Endometrium (tissue), 2 donors: ENCODE measurements around the gene TIMM23.
"Not testable (repeated sequence)": the region's sequence is repeated elsewhere in the genome, so short reads cannot be mapped to it uniquely, and the experiment has no call there.

Experiments used
- FAIRE-seq: peaks from 2 replicates; lab custom pipeline; 2012; peaks lifted over from hg19 to GRCh38; lab: Jason Lieb, UNC
- donor health status: control.
- donor health status: control.

TIMM23 gene

DNA sequence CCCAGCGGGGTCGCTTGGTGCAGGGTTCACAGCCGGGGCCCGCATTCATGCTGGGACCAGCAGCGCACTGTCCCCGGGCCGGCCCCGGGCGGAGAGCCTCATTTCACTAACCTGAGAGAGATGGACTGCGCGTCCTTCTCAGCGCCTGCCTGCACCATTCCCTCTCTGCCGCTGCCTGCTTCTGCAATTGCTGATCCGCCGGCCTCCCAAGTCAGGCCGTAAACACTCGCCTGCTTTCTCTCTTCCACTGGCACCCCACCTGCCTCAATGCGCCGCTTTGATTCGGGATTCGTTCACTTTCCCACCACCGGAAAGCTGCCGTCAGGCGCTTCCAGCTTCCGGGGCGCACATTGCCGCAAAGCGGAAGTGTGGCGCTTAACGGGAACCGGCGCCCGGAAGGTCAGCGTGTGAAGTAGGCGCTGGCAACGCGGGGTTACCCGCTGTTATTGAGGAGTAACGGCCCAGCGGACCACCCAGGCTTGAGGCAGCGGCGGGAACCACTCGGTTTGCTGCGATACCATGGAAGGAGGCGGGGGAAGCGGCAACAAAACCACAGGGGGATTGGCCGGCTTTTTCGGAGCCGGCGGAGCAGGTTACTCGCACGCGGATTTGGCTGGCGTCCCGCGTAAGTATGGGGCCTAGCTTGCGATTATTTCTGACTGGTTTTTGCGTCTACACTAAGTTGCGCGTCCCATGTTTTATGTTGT lies at the start of gene TIMM23:
TIMM23 (plus strand) TSS at position 384 of the 707 bp plus-strand sequence; CDS start at position 520, 136 bp downstream.
- not testable (repeated sequence) for FAIRE-seq

- FAIRE-seq, result peak; percentile 4
These were observed 45.5 kb upstream of the TIMM23 start for GRCh38 chr10:45926790-45927189.

DNA sequence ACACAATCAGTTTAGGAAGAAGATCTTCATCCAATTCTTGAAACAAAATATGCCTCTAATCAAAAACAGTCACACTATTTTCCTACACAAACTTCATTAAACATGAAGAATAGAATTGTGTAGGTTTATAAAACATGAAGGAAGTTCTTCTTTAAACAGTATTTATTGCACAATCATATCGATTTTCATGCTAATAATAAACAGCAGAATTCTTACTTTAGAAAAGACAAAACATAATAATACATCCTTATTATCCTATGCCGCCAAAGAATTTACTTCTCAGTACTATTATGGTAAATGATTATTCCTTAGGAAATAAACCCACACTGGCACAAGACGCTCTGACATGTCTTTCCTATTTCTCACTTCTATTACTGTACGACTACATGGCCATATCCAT lies 41.0 kb upstream of the TIMM23 start:
- not testable (repeated sequence) for FAIRE-seq

DNA sequence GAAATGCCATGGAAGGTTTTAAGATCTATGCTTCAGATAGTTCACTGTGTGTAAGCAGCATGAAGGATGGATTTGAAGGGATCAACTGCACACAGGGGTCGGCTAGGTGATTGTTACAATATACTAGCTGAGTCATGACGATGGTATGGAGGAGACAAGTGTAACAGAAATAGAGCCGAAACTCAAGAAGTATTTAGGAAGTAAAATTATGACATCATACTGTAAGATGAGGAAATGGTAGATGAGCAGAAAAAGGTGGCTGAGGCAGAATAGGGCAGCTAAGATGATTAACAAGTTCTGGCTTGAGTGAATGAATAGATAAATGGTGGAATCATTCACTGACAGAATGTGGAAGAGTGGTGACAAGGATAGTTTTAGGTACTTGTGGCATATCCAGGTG lies 37.5 kb upstream of the TIMM23 start:
- not testable (repeated sequence) for FAIRE-seq

GRCh38 chr10:45939176-45939697 lies 33.1 kb upstream of the TIMM23 start:
- FAIRE-seq, result not testable (repeated sequence)

GRCh38 chr10:45941196-45941595 lies 31.1 kb upstream of the TIMM23 start:
- not testable (repeated sequence) for FAIRE-seq

- not testable (repeated sequence) for FAIRE-seq
These were observed 26.8 kb upstream of the TIMM23 start for GRCh38 chr10:45945476-45945875.

GRCh38 chr10:45947363-45947762 lies 24.9 kb upstream of the TIMM23 start:
- FAIRE-seq, result not testable (repeated sequence)

GRCh38 chr10:45948801-45949200 lies 23.5 kb upstream of the TIMM23 start:
- FAIRE-seq, result not testable (repeated sequence)

- not testable (repeated sequence) for FAIRE-seq
These were observed 17.9 kb upstream of the TIMM23 start for GRCh38 chr10:45954367-45954766.

- FAIRE-seq, result not testable (repeated sequence)
These were observed 15.7 kb upstream of the TIMM23 start for GRCh38 chr10:45956634-45957033.

GRCh38 chr10:45957928-45958327 lies 14.4 kb upstream of the TIMM23 start:
- FAIRE-seq, result not testable (repeated sequence)

GRCh38 chr10:45962686-45963452 lies 9.4 kb upstream of the TIMM23 start:
- FAIRE-seq, result not testable (repeated sequence)

DNA sequence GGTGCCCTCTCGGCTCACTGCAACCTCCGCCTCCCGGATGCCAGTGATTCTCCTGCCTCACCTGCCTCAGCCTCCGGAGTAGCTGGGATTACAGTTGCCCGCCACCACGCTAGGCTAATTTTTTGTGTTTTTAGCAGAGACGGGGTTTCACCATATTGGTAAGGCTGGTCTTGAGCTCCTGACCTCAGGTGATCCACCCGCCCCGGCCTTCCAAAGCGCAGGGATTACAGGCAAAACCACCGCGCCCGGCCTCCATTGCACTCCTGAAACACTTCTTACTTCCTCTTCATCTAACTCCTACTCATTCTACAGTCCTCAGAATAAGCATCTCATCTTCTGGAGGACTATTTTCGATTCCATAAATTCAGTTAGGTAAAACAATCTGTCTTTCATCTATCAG lies 1.3 kb upstream of the TIMM23 start:
- FAIRE-seq, result not testable (repeated sequence)

- FAIRE-seq, result not testable (repeated sequence)
These were observed 565 bp upstream of the TIMM23 start for GRCh38 chr10:45971742-45972105.

- not testable (repeated sequence) for FAIRE-seq
These were observed 502 bp downstream of the TIMM23 start for GRCh38 chr10:45972813-45973169.

GRCh38 chr10:45974041-45974440 lies 1.8 kb downstream of the TIMM23 start:
- FAIRE-seq, result not testable (repeated sequence)

DNA sequence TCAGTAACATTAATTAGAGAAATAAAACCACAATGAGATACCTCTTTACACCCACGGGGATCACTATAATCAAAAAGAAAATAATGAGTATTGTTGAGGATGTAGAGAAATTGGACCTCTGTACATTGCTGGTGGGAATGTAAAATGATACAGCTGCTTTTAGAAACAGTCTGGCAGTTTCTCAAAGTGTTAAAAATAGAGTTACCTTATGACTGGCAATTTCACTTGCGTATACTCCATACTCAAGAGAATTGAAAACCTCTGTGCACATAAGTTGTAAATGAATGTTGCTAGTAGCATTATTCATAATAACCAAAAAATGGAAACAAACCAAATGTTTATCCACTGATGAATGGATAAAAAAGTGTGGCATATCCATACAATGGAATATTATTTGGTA lies 6.3 kb downstream of the TIMM23 start:
- not testable (repeated sequence) for FAIRE-seq

DNA sequence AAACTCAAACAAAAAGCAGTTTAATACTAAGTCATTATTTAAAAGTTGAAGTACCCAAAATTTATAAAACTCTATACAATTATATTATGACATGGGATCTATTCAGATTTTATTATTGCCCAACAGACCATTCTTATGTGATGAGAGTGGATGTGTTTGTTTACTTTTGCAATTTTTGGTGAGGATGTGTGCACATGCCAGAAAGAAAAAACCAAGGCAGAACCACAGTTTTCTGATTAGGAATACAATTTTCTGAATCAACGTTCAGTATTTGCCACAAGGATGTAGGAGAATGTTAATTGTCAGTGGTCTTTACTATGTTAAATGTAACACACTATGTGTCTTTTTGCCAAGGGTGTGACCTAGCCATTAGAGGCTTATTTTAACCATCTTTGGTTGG lies 9.1 kb downstream of the TIMM23 start:
- FAIRE-seq, result not testable (repeated sequence)

GRCh38 chr10:45983538-45984186 lies 11.4 kb downstream of the TIMM23 start:
- not testable (repeated sequence) for FAIRE-seq

DNA sequence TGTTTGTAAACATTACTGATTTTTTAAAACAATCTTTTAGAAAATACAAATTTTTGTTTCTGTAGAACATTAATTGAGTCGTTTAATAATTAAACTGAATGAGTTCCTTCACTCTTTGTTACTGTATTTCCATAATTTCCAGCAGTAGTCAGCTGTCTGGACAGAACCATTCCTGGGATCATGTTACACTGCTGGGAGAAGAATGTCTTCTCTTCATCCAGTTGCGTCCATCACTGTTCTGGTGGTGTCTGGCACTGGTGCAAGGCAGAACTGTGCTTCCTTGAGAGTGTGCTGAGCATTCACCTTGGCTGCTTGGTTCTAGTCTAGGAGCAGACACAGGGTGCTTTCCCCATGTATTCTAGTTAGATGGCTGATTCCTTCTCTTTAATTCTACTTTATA lies 12.2 kb downstream of the TIMM23 start:
- not testable (repeated sequence) for FAIRE-seq

- not testable (repeated sequence) for FAIRE-seq
These were observed 13.3 kb downstream of the TIMM23 start for GRCh38 chr10:45985590-45985989.

- FAIRE-seq, result no peak
These were observed 25.3 kb downstream of the TIMM23 start for GRCh38 chr10:45997557-45997956.
